Measurements from ENCODE around the gene DIPK1B. TPM values are rescaled to one million over a fixed set of nuclear protein-coding genes. Genes with fewer than 3 reads are reported as not detected.

The DIPK1B gene
- polyA plus RNA-seq, 3 donors = 0.10 TPM; not detected in 2

DNA sequence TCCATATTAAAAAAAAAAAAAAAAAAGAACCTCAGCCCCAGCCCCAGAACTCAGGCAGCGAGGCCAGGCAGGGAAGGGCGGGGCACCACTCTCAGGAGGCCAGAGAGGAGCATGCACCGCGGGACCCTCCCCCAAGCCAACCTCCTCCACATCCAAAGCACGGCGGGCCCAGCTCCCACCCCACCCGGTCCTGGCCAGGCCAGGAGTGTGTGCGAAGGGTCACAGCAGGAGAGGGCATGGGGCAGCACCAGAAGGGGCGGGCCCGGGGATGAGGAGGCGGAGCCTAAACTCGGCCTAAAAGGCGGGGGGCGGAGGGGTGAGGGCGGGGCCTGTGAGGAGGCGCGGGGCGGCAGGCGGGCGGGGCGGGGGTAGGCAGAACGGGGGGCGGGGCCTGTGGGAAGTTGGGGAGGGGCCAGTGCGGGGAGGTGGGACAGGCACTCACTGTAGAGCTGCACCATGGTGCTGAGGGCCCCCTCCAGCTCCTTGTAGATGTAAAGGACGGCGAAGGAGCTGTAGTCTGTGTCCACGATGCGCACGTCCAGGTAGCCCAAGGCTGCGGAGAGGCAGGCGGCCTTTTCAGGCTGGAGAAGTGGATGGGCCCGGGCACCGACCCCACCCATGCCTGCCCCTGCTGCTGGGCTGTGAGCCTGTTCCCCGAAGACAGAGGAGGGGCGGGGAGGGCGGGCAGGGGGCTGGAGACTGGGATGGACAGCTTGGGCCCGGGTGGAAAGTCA, 50.7 kb downstream of the DIPK1B start:
- Histone ChIP-seq H3K79me2 (ENCODE audit: insufficient read depth, low read length) (no peaks in the 10 kb centered on the region), H3K4me2 (replicated peaks; ENCODE audit: extremely low read depth, low read length, poor library complexity, severe bottlenecking) (no peak overlapping the region), H3K27ac (ENCODE audit: low read depth in 1 of 2, low read length in 2 of 2) (no peak overlapping the region), H3K36me3 (replicated peaks in 1 of 2; ENCODE audit: control insufficient read depth in 1 of 2, insufficient read depth in 2 of 2, low read length in 2 of 2) (no peaks in the 10 kb centered on the region), H3K27me3 (ENCODE audit: control insufficient read depth in 2 of 2, insufficient read depth in 2 of 2, low read length in 2 of 2) (no peaks in the 10 kb centered on the region), H4K20me1 (ENCODE audit: insufficient read depth, low read length) (no peaks in the 10 kb centered on the region), H3K4me3 (replicated peaks in 1 of 3; ENCODE audit: low read depth in 2 of 3, low read length in 3 of 3) (no peak overlapping the region), H3K4me1 (ENCODE audit: control insufficient read depth in 1 of 2, insufficient read depth in 2 of 2, low read length in 2 of 2) (no peaks in the 10 kb centered on the region), H2AFZ (ENCODE audit: insufficient read depth, low read depth, low read length, poor library complexity, severe bottlenecking) (no peak overlapping the region), H3K9me3 (replicated peaks in 1 of 2; ENCODE audit: control insufficient read depth in 1 of 2, insufficient read depth in 1 of 2, low read length in 2 of 2) (no peaks in the 10 kb centered on the region), H3K9ac (ENCODE audit: insufficient read depth, low read length, poor library complexity, severe bottlenecking) (no peak overlapping the region)
- peak in 1 of 3 donors; percentile 28 for DNase-seq
- WGBS (ENCODE audit: insufficient coverage) = 36% methylated on average over 15 of the region's 37 CpGs
- no peak overlapping the region for H3K4me3 Mint-ChIP-seq
- H3K27me3 Mint-ChIP-seq (ENCODE audit: low read depth in 3 of 3) = peaks cover 5 to 18% (median 18%) of the 10 kb centered on the region in 3 donors
- TF ChIP-seq, protein P1, sequence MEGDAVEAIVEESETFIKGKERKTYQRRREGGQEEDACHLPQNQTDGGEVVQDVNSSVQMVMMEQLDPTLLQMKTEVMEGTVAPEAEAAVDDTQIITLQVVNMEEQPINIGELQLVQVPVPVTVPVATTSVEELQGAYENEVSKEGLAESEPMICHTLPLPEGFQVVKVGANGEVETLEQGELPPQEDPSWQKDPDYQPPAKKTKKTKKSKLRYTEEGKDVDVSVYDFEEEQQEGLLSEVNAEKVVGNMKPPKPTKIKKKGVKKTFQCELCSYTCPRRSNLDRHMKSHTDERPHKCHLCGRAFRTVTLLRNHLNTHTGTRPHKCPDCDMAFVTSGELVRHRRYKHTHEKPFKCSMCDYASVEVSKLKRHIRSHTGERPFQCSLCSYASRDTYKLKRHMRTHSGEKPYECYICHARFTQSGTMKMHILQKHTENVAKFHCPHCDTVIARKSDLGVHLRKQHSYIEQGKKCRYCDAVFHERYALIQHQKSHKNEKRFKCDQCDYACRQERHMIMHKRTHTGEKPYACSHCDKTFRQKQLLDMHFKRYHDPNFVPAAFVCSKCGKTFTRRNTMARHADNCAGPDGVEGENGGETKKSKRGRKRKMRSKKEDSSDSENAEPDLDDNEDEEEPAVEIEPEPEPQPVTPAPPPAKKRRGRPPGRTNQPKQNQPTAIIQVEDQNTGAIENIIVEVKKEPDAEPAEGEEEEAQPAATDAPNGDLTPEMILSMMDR (IDR thresholded peaks at IDR 0.05) = no peak
- intact Hi-C loops (cut with micrococcal nuclease) = no loop called here
- peaks cover 13% of the 10 kb centered on the region for H3K4me1 Mint-ChIP-seq
- no peak overlapping the region for H3K27ac Mint-ChIP-seq
- peaks cover 0 to 2% (median 0%) of the 10 kb centered on the region in 7 donors for H3K9me3 Mint-ChIP-seq
- no peaks in the 10 kb centered on the region for H3K36me3 Mint-ChIP-seq

DNA sequence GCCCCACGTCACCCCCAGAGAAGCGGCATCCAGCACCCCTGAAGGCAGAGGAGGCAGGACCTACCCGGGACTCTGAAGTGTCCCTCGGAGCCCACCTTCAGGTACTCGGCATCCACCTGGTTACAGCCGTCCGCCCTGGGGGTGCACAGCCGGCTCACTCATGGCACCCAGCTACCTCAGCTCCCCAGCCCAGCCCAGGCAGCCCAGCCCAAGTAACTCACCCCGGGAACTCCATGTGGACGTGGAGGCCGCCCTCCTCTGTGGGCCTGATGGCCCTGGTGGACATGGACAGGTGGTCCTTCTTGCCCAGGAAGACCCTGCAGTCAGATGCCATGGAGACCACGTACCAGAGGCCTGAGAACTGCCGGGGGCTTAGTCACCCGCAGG, 51.3 kb downstream of the DIPK1B start:
- Histone ChIP-seq H2AFZ (ENCODE audit: insufficient read depth, low read depth, low read length, poor library complexity, severe bottlenecking) (no peak overlapping the region), H3K27me3 (ENCODE audit: control insufficient read depth in 2 of 2, insufficient read depth in 2 of 2, low read length in 2 of 2) (no peaks in the 10 kb centered on the region), H3K9ac (ENCODE audit: insufficient read depth, low read length, poor library complexity, severe bottlenecking) (no peak overlapping the region), H3K79me2 (ENCODE audit: insufficient read depth, low read length) (no peaks in the 10 kb centered on the region), H3K4me2 (replicated peaks; ENCODE audit: extremely low read depth, low read length, poor library complexity, severe bottlenecking) (no peak overlapping the region), H3K36me3 (replicated peaks in 1 of 2; ENCODE audit: control insufficient read depth in 1 of 2, insufficient read depth in 2 of 2, low read length in 2 of 2) (no peaks in the 10 kb centered on the region), H3K4me1 (ENCODE audit: control insufficient read depth in 1 of 2, insufficient read depth in 2 of 2, low read length in 2 of 2) (no peaks in the 10 kb centered on the region), H3K4me3 (replicated peaks in 1 of 3; ENCODE audit: low read depth in 2 of 3, low read length in 3 of 3) (no peak overlapping the region), H4K20me1 (ENCODE audit: insufficient read depth, low read length) (no peaks in the 10 kb centered on the region), H3K9me3 (replicated peaks in 1 of 2; ENCODE audit: control insufficient read depth in 1 of 2, insufficient read depth in 1 of 2, low read length in 2 of 2) (no peaks in the 10 kb centered on the region), H3K27ac (ENCODE audit: low read depth in 1 of 2, low read length in 2 of 2) (no peak overlapping the region)
- 92% methylated on average over 14 of the region's 14 CpGs for WGBS (ENCODE audit: insufficient coverage)
- H3K27me3 Mint-ChIP-seq (ENCODE audit: low read depth in 3 of 3) = peaks cover 8 to 21% (median 20%) of the 10 kb centered on the region in 3 donors
- intact Hi-C loops (cut with micrococcal nuclease) = no loop called here
- peaks cover 13% of the 10 kb centered on the region for H3K4me1 Mint-ChIP-seq
- no peak for DNase-seq
- no peaks in the 10 kb centered on the region for H3K36me3 Mint-ChIP-seq
- peaks cover 0 to 2% (median 0%) of the 10 kb centered on the region in 7 donors for H3K9me3 Mint-ChIP-seq
- TF ChIP-seq, protein P1 (IDR thresholded peaks at IDR 0.05) = no peak
- H3K27ac Mint-ChIP-seq = no peak overlapping the region
- H3K4me3 Mint-ChIP-seq = no peak overlapping the region

Data from CD14-positive monocyte (primary cell).